ENCODE results near the gene GNL1.

- TF ChIP-seq CTCF (conservative IDR thresholded peaks at IDR 0.05; ENCODE audit: low read depth, low read length) (no peak), EZH2 (IDR thresholded peaks at IDR 0.05; ENCODE audit: low read length, unreplicated experiment) (no peak)
Measured at GRCh38 chr6:30589754-30590358, 33.6 kb upstream of the GNL1 start.
